Measurements from ENCODE around the gene SNX32. TPM values are rescaled to one million over a fixed set of nuclear protein-coding genes. Genes with fewer than 3 reads are reported as not detected.

SNX32 gene
- polyA plus RNA-seq, 1 donor (not counting 4 experiments of a cell fraction or from before 2014, with no cell fraction given) = 0.12 TPM

GRCh38 chr11:65857500-65857852, 23.7 kb downstream of the SNX32 start:
- dilution Hi-C loops (cut with MboI; ENCODE audit: extremely low pct_ligation_motif_present, low sequenced_read_pairs) = no loop called here
- H3K79me2 ChIP-seq (ENCODE audit: control insufficient read depth, insufficient read depth, low read length) = peaks cover 61% of the 10 kb centered on the region
- peak overlapping the region; percentile 50 for H3K27ac ChIP-seq (ENCODE audit: control insufficient read depth, insufficient read depth, low read length)
- H4K20me1 ChIP-seq (ENCODE audit: control insufficient read depth, extremely low read depth, insufficient read depth, low read length) = peaks cover 45% of the 10 kb centered on the region
- no peak for FAIRE-seq
- no peaks in the 10 kb centered on the region for H3K27me3 ChIP-seq (ENCODE audit: control insufficient read depth, extremely low read depth, insufficient read depth, low read length)
- H3K9ac ChIP-seq (ENCODE audit: control insufficient read depth, extremely low read depth, insufficient read depth, low read length) = peak overlapping the region; percentile 83
- no peak for DNase-seq (ENCODE audit: low read depth, low spot score)
- peaks cover 36 to 48% of the 10 kb centered on the region in 2 experiments for H3K36me3 ChIP-seq (ENCODE audit: control insufficient read depth in 2 of 2, extremely low read depth in 1 of 2, insufficient read depth in 2 of 2, low read length in 2 of 2)
- no peak for TF ChIP-seq EZH2 (IDR thresholded peaks at IDR 0.05; ENCODE audit: low read length)
- no peak for TF ChIP-seq CTCF (optimal IDR thresholded peaks at IDR 0.05 in 1 of 3, IDR thresholded peaks at IDR 0.05 in 1 of 3, conservative IDR thresholded peaks at IDR 0.05 in 1 of 3; ENCODE audit: extremely low read depth in 1 of 3, insufficient read depth in 2 of 3, low read length in 3 of 3)
- no peak overlapping the region for H2AFZ ChIP-seq (ENCODE audit: control insufficient read depth, low read length)
- H3K4me3 ChIP-seq (ENCODE audit: control insufficient read depth in 2 of 3, extremely low read depth in 1 of 3, insufficient read depth in 2 of 3, low read depth in 1 of 3, low read length in 3 of 3) = peak overlapping the region; percentile 83 to 96 (median 91)
- H3K4me1 ChIP-seq (ENCODE audit: control insufficient read depth, extremely low read depth, insufficient read depth, low read length) = peaks cover 32% of the 10 kb centered on the region
- H3K9me3 ChIP-seq (ENCODE audit: control insufficient read depth, low read depth, low read length) = no peaks in the 10 kb centered on the region
- H3K9me1 ChIP-seq (ENCODE audit: control insufficient read depth, extremely low read depth, insufficient read depth, low read length) = peaks cover 7% of the 10 kb centered on the region
- H3K4me2 ChIP-seq (ENCODE audit: control insufficient read depth, extremely low read depth, insufficient read depth, low read depth, low read length) = peak overlapping the region; percentile 100

- peak within 1 kb of the TSS; percentile 83 to 96 (median 91) for H3K4me3 ChIP-seq (ENCODE audit: control insufficient read depth in 2 of 3, extremely low read depth in 1 of 3, insufficient read depth in 2 of 3, low read depth in 1 of 3, low read length in 3 of 3)
- dilution Hi-C loops (cut with MboI; ENCODE audit: extremely low pct_ligation_motif_present, low sequenced_read_pairs) = no loop called here
- H3K4me1 ChIP-seq (ENCODE audit: control insufficient read depth, extremely low read depth, insufficient read depth, low read length) = peaks cover 32% of the 10 kb centered on the region
Observed at GRCh38 chr11:65857853-65858680, 24.3 kb downstream of the SNX32 start, which contains the start of gene CFL1. Gene CFL1 (minus strand): TSS chr11:65858180. CDS start chr11:65858099, 81 bp downstream.

More at GRCh38 chr11:65857853-65858680, 24.3 kb downstream of the SNX32 start, which contains the start of gene CFL1:
- TF ChIP-seq EZH2 (IDR thresholded peaks at IDR 0.05; ENCODE audit: low read length) (no peak), CTCF (optimal IDR thresholded peaks at IDR 0.05 in 1 of 3, IDR thresholded peaks at IDR 0.05 in 1 of 3, conservative IDR thresholded peaks at IDR 0.05 in 1 of 3; ENCODE audit: extremely low read depth in 1 of 3, insufficient read depth in 2 of 3, low read length in 3 of 3) (no peak)
- Histone ChIP-seq H3K36me3 (ENCODE audit: control insufficient read depth in 2 of 2, extremely low read depth in 1 of 2, insufficient read depth in 2 of 2, low read length in 2 of 2) (peaks cover 37 to 52% of the 10 kb centered on the region in 2 experiments), H3K79me2 (ENCODE audit: control insufficient read depth, insufficient read depth, low read length) (peaks cover 67% of the 10 kb centered on the region), H3K9me1 (ENCODE audit: control insufficient read depth, extremely low read depth, insufficient read depth, low read length) (peaks cover 7% of the 10 kb centered on the region), H3K9ac (ENCODE audit: control insufficient read depth, extremely low read depth, insufficient read depth, low read length) (peak within 1 kb of the TSS; percentile 83), H3K27ac (ENCODE audit: control insufficient read depth, insufficient read depth, low read length) (peak within 1 kb of the TSS; percentile 90), H3K4me2 (ENCODE audit: control insufficient read depth, extremely low read depth, insufficient read depth, low read depth, low read length) (peak within 1 kb of the TSS; percentile 100), H2AFZ (ENCODE audit: control insufficient read depth, low read length) (peak within 1 kb of the TSS; percentile 71), H3K9me3 (ENCODE audit: control insufficient read depth, low read depth, low read length) (no peaks in the 10 kb centered on the region), H3K27me3 (ENCODE audit: control insufficient read depth, extremely low read depth, insufficient read depth, low read length) (no peaks in the 10 kb centered on the region), H4K20me1 (ENCODE audit: control insufficient read depth, extremely low read depth, insufficient read depth, low read length) (peaks cover 43% of the 10 kb centered on the region)
- FAIRE-seq = no peak
- peak; percentile 76 for DNase-seq (ENCODE audit: low read depth, low spot score)

Data from keratinocyte (primary cell).